Measurements from ENCODE around the gene EIF4B. TPM values are rescaled to one million over a fixed set of nuclear protein-coding genes. Genes with fewer than 3 reads are reported as not detected.

EIF4B gene
- total and polyA plus RNA-seq, 2 of the 13 experiments (the other 11 are each of a cell fraction or from before 2014, with no cell fraction given) = 416 to 548 TPM

- peak; percentile 47; the same call in 1 of the 2 replicates for TF ChIP-seq ZNF768 (CRISPR knock-in tag; IDR thresholded peaks at IDR 0.05)
- no peak for TF ChIP-seq ZNF672 (CRISPR knock-in tag; IDR thresholded peaks at IDR 0.05)
- TF ChIP-seq MED13 (CRISPR knock-in tag; IDR thresholded peaks at IDR 0.05) = no peak
- no peak; the same call in 1 of the 2 replicates for TF ChIP-seq KDM5B (CRISPR knock-in tag; IDR thresholded peaks at IDR 0.05; ENCODE audit: borderline replicate concordance)
- TF ChIP-seq ZNF607 (CRISPR knock-in tag; IDR thresholded peaks at IDR 0.05; ENCODE audit: borderline replicate concordance) = 0 out of 2 replicates have a peak, but pooled peaks have one; percentile 54
- TF ChIP-seq ZFY (CRISPR knock-in tag; IDR thresholded peaks at IDR 0.05) = peak; percentile 89
- no peak for TF ChIP-seq GLMP (CRISPR knock-in tag; IDR thresholded peaks at IDR 0.05; ENCODE audit: borderline replicate concordance)
- peak; percentile 12; the same call in 1 of the 2 replicates for TF ChIP-seq ARID5B (CRISPR knock-in tag; IDR thresholded peaks at IDR 0.05)
- no peak for TF ChIP-seq CENPBD1 (CRISPR knock-in tag; IDR thresholded peaks at IDR 0.05; ENCODE audit: borderline replicate concordance, low read depth)
- no peak for TF ChIP-seq SP1 (IDR thresholded peaks at IDR 0.05)
- no peak for TF ChIP-seq SP1 (CRISPR knock-in tag; IDR thresholded peaks at IDR 0.05)
- TF ChIP-seq MED1 (CRISPR knock-in tag; IDR thresholded peaks at IDR 0.05) = no peak
- no peak for TF ChIP-seq HNRNPLL (IDR thresholded peaks at IDR 0.05; ENCODE audit: low read depth, low read length, poor library complexity, severe bottlenecking)
- TF ChIP-seq ZNF605 (CRISPR knock-in tag; IDR thresholded peaks at IDR 0.05) = no peak
- 0 out of 2 replicates have a peak, but pooled peaks have one; percentile 37 for TF ChIP-seq CBX5 (CRISPR knock-in tag; IDR thresholded peaks at IDR 0.05; ENCODE audit: borderline replicate concordance)
- peak; percentile 29; the same call in 1 of the 2 replicates for TF ChIP-seq RAD21 (CRISPR knock-in tag; IDR thresholded peaks at IDR 0.05)
- no peak for TF ChIP-seq NFIB (CRISPR knock-in tag; IDR thresholded peaks at IDR 0.05; ENCODE audit: borderline replicate concordance)
- TF ChIP-seq ZNF280B (CRISPR knock-in tag; IDR thresholded peaks at IDR 0.05; ENCODE audit: borderline replicate concordance) = no peak; the same call in 1 of the 2 replicates
- TF ChIP-seq TEAD3 (CRISPR knock-in tag; optimal IDR thresholded peaks at IDR 0.05; ENCODE audit: borderline replicate concordance) = peak; percentile 40
- TF ChIP-seq ZSCAN31 (CRISPR knock-in tag; IDR thresholded peaks at IDR 0.05; ENCODE audit: low read depth) = no peak
- no peak for TF ChIP-seq ZNF775 (CRISPR knock-in tag; IDR thresholded peaks at IDR 0.05; ENCODE audit: borderline replicate concordance)
Observed at GRCh38 chr12:53078425-53079225, 72.4 kb downstream of the EIF4B start (continued).
